Calu3 (cell line): ENCODE measurements around the gene HCN1. TPM values are rescaled to one million over a fixed set of nuclear protein-coding genes. Genes with fewer than 3 reads are reported as not detected.

Source experiments
- BruUV-seq: library from RNA; stranded (reverse); fragments of 400-500 nt; replicated peaks from 2 replicates; lab custom pipeline; 2021; lab: Mats Ljungman, UMichigan
- CTCF ChIA-PET: fragments of 300-600 bp; sonication (Branson Sonifier 250); formaldehyde crosslinking; loops from one replicate; lab custom pipeline; 2022; ENCODE audit warnings: antibody characterized with exemption; lab: Charles Lee
- DNase-seq: peaks from one replicate; pipeline ENCODE4 v3.0.0; 2022
- H3K27ac Mint-ChIP-seq: one replicate; pipeline ENCODE4 v1.8.0; 2022; ENCODE audit warnings: mixed read lengths; ENCODE audit not compliant: unreplicated experiment
- H3K27me3 Mint-ChIP-seq: one replicate; pipeline ENCODE4 v1.8.0; 2022; ENCODE audit warnings: mixed read lengths; ENCODE audit not compliant: unreplicated experiment
- H3K36me3 Mint-ChIP-seq: one replicate; pipeline ENCODE4 v1.8.0; 2022; ENCODE audit warnings: mild to moderate bottlenecking, moderate library complexity, mixed read lengths; ENCODE audit not compliant: insufficient read depth, unreplicated experiment
- H3K4me1 Mint-ChIP-seq: one replicate; pipeline ENCODE4 v1.8.0; 2022; ENCODE audit warnings: mild to moderate bottlenecking, low read depth, mixed read lengths; ENCODE audit not compliant: unreplicated experiment
- H3K4me3 Mint-ChIP-seq: one replicate; pipeline ENCODE4 v1.8.0; 2022; ENCODE audit warnings: mild to moderate bottlenecking, low read depth, moderate library complexity, mixed read lengths; ENCODE audit not compliant: unreplicated experiment
- H3K9me3 Mint-ChIP-seq: one replicate; pipeline ENCODE4 v1.8.0; 2022; ENCODE audit warnings: low read depth, mixed read lengths; ENCODE audit not compliant: unreplicated experiment
- intact Hi-C: fragments of 100-400 bp; cut with micrococcal nuclease; formaldehyde crosslinking; loops from one replicate; pipeline ENCODE4 v1.10.0; 2022; ENCODE audit not compliant: unreplicated experiment
- total RNA-seq: library from RNA; stranded (reverse); gene quantifications from 2 replicates; pipeline ENCODE4 v1.2.3, GENCODE V29; 2022
- TF ChIP-seq, protein P1 (sequence below): fragments of 200-600 bp; IDR thresholded peaks from one replicate; pipeline ENCODE4 v1.8.0; 2022; ENCODE audit warnings: antibody characterized with exemption; ENCODE audit not compliant: unreplicated experiment

The HCN1 gene
- total RNA-seq, 1 experiment from 2014 or later, result not detected

GRCh38 chr5:45521067-45521466, 175.1 kb downstream of the HCN1 start:
- DNase-seq, result peak; percentile 27
- H3K9me3 Mint-ChIP-seq, result peaks cover 3% of the 10 kb centered on the region
- TF ChIP-seq, protein P1, sequence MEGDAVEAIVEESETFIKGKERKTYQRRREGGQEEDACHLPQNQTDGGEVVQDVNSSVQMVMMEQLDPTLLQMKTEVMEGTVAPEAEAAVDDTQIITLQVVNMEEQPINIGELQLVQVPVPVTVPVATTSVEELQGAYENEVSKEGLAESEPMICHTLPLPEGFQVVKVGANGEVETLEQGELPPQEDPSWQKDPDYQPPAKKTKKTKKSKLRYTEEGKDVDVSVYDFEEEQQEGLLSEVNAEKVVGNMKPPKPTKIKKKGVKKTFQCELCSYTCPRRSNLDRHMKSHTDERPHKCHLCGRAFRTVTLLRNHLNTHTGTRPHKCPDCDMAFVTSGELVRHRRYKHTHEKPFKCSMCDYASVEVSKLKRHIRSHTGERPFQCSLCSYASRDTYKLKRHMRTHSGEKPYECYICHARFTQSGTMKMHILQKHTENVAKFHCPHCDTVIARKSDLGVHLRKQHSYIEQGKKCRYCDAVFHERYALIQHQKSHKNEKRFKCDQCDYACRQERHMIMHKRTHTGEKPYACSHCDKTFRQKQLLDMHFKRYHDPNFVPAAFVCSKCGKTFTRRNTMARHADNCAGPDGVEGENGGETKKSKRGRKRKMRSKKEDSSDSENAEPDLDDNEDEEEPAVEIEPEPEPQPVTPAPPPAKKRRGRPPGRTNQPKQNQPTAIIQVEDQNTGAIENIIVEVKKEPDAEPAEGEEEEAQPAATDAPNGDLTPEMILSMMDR, result peak; percentile 31
- intact Hi-C loops, result loop anchor here (2.0 to 10.0 kb wide), 2 partner anchors 482 to 656 kb away; no protein-coding TSS in a partner anchor
- no peaks in the 10 kb centered on the region for H3K36me3 Mint-ChIP-seq
- BruUV-seq, result no TSS peak
- CTCF ChIA-PET, result interaction anchor here (0.8 to 1.5 kb wide), 2 partner anchors 10 to 658 kb away, joined by 3 to 5 read pairs; no protein-coding TSS in a partner anchor
- H3K4me3 Mint-ChIP-seq, result no peak overlapping the region
- no peaks in the 10 kb centered on the region for H3K27me3 Mint-ChIP-seq
- H3K4me1 Mint-ChIP-seq, result no peaks in the 10 kb centered on the region
- no peak overlapping the region for H3K27ac Mint-ChIP-seq

DNA sequence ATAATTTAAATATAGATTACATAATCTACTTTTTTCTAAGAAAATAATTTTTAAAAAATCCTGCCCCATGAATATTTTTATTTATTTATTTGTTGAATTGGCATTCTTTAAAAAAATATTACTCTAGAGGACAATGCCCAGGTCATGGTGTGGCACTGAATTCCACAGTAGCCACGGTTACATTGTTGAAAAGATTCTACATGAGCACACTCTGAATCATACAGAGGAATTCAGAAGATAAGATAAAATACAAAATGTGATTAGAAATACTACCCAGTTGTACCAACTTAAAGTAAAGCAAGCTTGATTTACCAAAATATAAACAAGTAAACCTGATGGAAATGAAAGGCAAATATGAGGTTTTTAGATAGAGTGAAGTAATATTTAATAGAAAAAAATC, 183.7 kb downstream of the HCN1 start:
- CTCF ChIA-PET, result no interaction called here
- no peak overlapping the region for H3K4me3 Mint-ChIP-seq
- no TSS peak for BruUV-seq
- intact Hi-C loops, result no loop called here
- DNase-seq, result no peak
- H3K4me1 Mint-ChIP-seq, result no peaks in the 10 kb centered on the region
- peaks cover 10% of the 10 kb centered on the region for H3K9me3 Mint-ChIP-seq
- H3K36me3 Mint-ChIP-seq, result no peaks in the 10 kb centered on the region
- no peak overlapping the region for H3K27ac Mint-ChIP-seq
- TF ChIP-seq, protein P1, result no peak
- no peaks in the 10 kb centered on the region for H3K27me3 Mint-ChIP-seq

DNA sequence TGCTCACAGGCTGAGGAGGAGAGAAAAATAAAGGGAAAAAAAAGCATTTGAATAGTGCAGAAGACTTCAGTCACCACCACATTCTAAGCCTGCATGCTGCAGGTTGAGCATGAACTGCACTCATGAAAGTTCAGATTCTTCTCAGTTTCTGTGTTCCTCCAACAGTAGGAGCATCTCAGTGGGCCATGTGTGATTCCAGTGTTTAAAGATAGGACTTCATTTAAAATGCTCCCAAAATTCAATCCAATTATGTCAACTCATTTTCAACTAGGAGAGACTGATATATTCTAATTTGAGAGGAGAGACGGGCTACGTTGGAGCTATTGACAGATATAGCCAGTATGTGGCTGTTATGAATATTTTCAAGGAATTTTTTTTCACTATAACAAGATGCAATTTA, 186.8 kb downstream of the HCN1 start:
- Mint-ChIP-seq H3K36me3 (no peaks in the 10 kb centered on the region), H3K4me1 (no peaks in the 10 kb centered on the region), H3K4me3 (no peak overlapping the region), H3K9me3 (peaks cover 7% of the 10 kb centered on the region), H3K27ac (no peak overlapping the region), H3K27me3 (no peaks in the 10 kb centered on the region)
- no peak for DNase-seq
- intact Hi-C loops, result no loop called here
- TF ChIP-seq, protein P1, result no peak
- CTCF ChIA-PET, result no interaction called here
- no TSS peak for BruUV-seq

DNA sequence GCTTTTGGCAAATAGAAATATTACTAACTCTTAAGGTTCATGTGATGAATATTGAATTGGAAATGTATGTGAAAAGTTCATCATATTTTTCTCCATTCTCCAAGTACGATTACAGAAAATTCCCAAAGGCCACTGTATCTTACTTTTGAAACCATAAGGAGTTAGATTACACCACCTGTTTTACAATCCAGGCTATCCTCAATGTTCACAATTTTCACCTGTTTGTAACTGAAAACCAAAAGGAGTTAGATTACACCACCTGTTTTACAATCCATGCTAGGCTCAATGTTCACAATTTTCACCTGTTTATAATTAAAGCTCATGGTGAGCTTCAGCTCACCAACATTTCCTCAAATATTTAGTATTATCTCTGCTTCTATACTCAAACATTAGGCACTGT, 188.0 kb downstream of the HCN1 start:
- H3K4me3 Mint-ChIP-seq, result no peak overlapping the region
- peaks cover 4% of the 10 kb centered on the region for H3K9me3 Mint-ChIP-seq
- no peaks in the 10 kb centered on the region for H3K36me3 Mint-ChIP-seq
- TF ChIP-seq, protein P1, result no peak
- CTCF ChIA-PET, result no interaction called here
- no peak overlapping the region for H3K27ac Mint-ChIP-seq
- no TSS peak for BruUV-seq
- H3K4me1 Mint-ChIP-seq, result no peaks in the 10 kb centered on the region
- intact Hi-C loops, result no loop called here
- H3K27me3 Mint-ChIP-seq, result no peaks in the 10 kb centered on the region
- DNase-seq, result no peak
